NCI-H2227 (cell line): ENCODE results near the gene MESP2.

ENCODE experiments used
- DNase-seq: peaks from one replicate; lab custom pipeline; 2025; ENCODE audit not compliant: unreplicated experiment; lab: John Stamatoyannopoulos, UW

Gene MESP2

GRCh38 chr15:89814112-89814742, 38.1 kb downstream of the MESP2 start:
- DNase-seq, result no peak

GRCh38 chr15:89815769-89816168, 39.6 kb downstream of the MESP2 start:
- DNase-seq, result no peak

- DNase-seq, result no peak
These were observed 41.7 kb downstream of the MESP2 start for GRCh38 chr15:89817701-89818280.

GRCh38 chr15:89818287-89818686, 42.2 kb downstream of the MESP2 start:
- DNase-seq, result no peak

GRCh38 chr15:89820666-89821611, 44.8 kb downstream of the MESP2 start:
- no peak for DNase-seq

- no peak for DNase-seq
These were observed 45.9 kb downstream of the MESP2 start for GRCh38 chr15:89822026-89822425.

GRCh38 chr15:89822611-89822950, 46.4 kb downstream of the MESP2 start:
- no peak for DNase-seq

GRCh38 chr15:89822951-89823711, 47.0 kb downstream of the MESP2 start:
- DNase-seq, result no peak

GRCh38 chr15:89823836-89824606, 47.9 kb downstream of the MESP2 start:
- DNase-seq, result no peak

GRCh38 chr15:89824607-89824867, 48.4 kb downstream of the MESP2 start:
- DNase-seq, result no peak

GRCh38 chr15:89825271-89825940, 49.3 kb downstream of the MESP2 start:
- no peak for DNase-seq

GRCh38 chr15:89826671-89827655, 50.8 kb downstream of the MESP2 start:
- no peak for DNase-seq

GRCh38 chr15:89827829-89828228, 51.7 kb downstream of the MESP2 start:
- no peak for DNase-seq
